Keratinocyte (primary cell): Measurements from ENCODE around the gene OTOG. TPM values are rescaled to one million over a fixed set of nuclear protein-coding genes. Genes with fewer than 3 reads are reported as not detected.

Experiments used
- DNase-seq: peaks from one replicate; pipeline ENCODE4 v3.0.0-alpha.2; 2011; ENCODE audit warnings: low read depth, missing footprints, low spot score
- FAIRE-seq: peaks from 2 replicates; lab custom pipeline; 2011; peaks lifted over from hg19 to GRCh38; lab: Jason Lieb, UNC
- H2AFZ ChIP-seq: 2 replicates; pipeline ENCODE4 v1.6.0; 2012; ENCODE audit warnings: low read length, control low read depth, inconsistent platforms; ENCODE audit not compliant: control insufficient read depth
- H3K27ac ChIP-seq: 2 replicates; pipeline ENCODE4 v1.5.1; 2011; ENCODE audit warnings: low read length; ENCODE audit not compliant: control insufficient read depth, insufficient read depth
- H3K27me3 ChIP-seq: 3 replicates; pipeline ENCODE4 v1.6.0; 2011; ENCODE audit warnings: low read length; ENCODE audit not compliant: control insufficient read depth, insufficient read depth; ENCODE audit errors: extremely low read depth
- H3K36me3 ChIP-seq, 2 experiments: 2 replicates in 1 of 2; 3 replicates in 1 of 2; pipeline ENCODE4 v1.5.1; 2011; ENCODE audit warnings: low read length in 2 of 2, mild to moderate bottlenecking in 1 of 2; ENCODE audit not compliant: control insufficient read depth in 2 of 2, insufficient read depth in 2 of 2; ENCODE audit errors: extremely low read depth in 1 of 2
- H3K4me1 ChIP-seq: 3 replicates; pipeline ENCODE4 v1.5.1; 2011; ENCODE audit warnings: low read length; ENCODE audit not compliant: control insufficient read depth, insufficient read depth; ENCODE audit errors: extremely low read depth
- H3K4me2 ChIP-seq: 3 replicates; pipeline ENCODE4 v1.6.0; 2011; ENCODE audit warnings: low read depth, low read length; ENCODE audit not compliant: control insufficient read depth, insufficient read depth; ENCODE audit errors: extremely low read depth
- H3K4me3 ChIP-seq, 3 experiments: fragments of 200-600 bp in 1 of 3; sonication (generic) in 1 of 3; 2 replicates in 2 of 3; 3 replicates in 1 of 3; pipeline ENCODE4 v1.5.1; 2011 to 2016; ENCODE audit warnings: low read length in 3 of 3, mild to moderate bottlenecking in 3 of 3, control low read depth in 2 of 3, inconsistent platforms in 1 of 3, low read depth in 1 of 3, mixed read lengths in 1 of 3, mixed run types in 1 of 3, moderate library complexity in 1 of 3; ENCODE audit not compliant: control insufficient read depth in 2 of 3, insufficient read depth in 2 of 3; ENCODE audit errors: extremely low read depth in 1 of 3
- H3K79me2 ChIP-seq: 2 replicates; pipeline ENCODE4 v1.6.0; 2012; ENCODE audit warnings: low read length; ENCODE audit not compliant: control insufficient read depth, insufficient read depth
- H3K9ac ChIP-seq: 3 replicates; pipeline ENCODE4 v1.6.0; 2011; ENCODE audit warnings: low read length; ENCODE audit not compliant: control insufficient read depth, insufficient read depth; ENCODE audit errors: extremely low read depth
- H3K9me1 ChIP-seq: 3 replicates; pipeline ENCODE4 v1.6.0; 2011; ENCODE audit warnings: low read length; ENCODE audit not compliant: control insufficient read depth, insufficient read depth; ENCODE audit errors: extremely low read depth
- H3K9me3 ChIP-seq: 2 replicates; pipeline ENCODE4 v1.5.1; 2012; ENCODE audit warnings: low read depth, low read length; ENCODE audit not compliant: control insufficient read depth
- H4K20me1 ChIP-seq: 3 replicates; pipeline ENCODE4 v1.6.0; 2011; ENCODE audit warnings: low read length; ENCODE audit not compliant: control insufficient read depth, insufficient read depth; ENCODE audit errors: extremely low read depth
- EZH2 ChIP-seq: IDR thresholded peaks from one replicate; pipeline ENCODE4 v1.6.1; 2012; ENCODE audit warnings: inconsistent platforms, mild to moderate bottlenecking, low read length, moderate library complexity
- dilution Hi-C: fragments of 300-500 bp; cut with MboI; formaldehyde crosslinking; loops from one replicate; pipeline ENCODE4 v1.7.0; 2020; ENCODE audit warnings: low sequenced_read_pairs; ENCODE audit not compliant: extremely low pct_ligation_motif_present
- polyA plus RNA-seq, 5 experiments: library from polyadenylated mRNA; depleted of rRNA in 3 of 5; stranded (reverse) in 3 of 5; stranded (forward) in 1 of 5; unstranded in 1 of 5; fragments of >200 nt; gene quantifications; 1 replicate in 1 of 5; 2 replicates in 3 of 5; 3 replicates in 1 of 5; pipeline versions ENCODE4 v1.2.1 to v1.2.3, GENCODE V29; 2011 to 2012; ENCODE audit warnings: missing spikeins in 2 of 5, low read depth in 1 of 5, low replicate concordance in 1 of 5
- TF ChIP-seq, protein P1 (sequence below), 3 experiments: IDR thresholded peaks in 1 of 3; conservative IDR thresholded peaks in 1 of 3; optimal IDR thresholded peaks in 1 of 3; 2 replicates in 2 of 3; 3 replicates in 1 of 3; pipeline versions ENCODE3 to v1.5.1; 2011; ENCODE audit warnings: low read length in 3 of 3, mild to moderate bottlenecking in 3 of 3, moderate library complexity in 2 of 3, control low read depth in 1 of 3, inconsistent platforms in 1 of 3; ENCODE audit not compliant: insufficient read depth in 2 of 3; ENCODE audit errors: extremely low read depth in 1 of 3

Gene OTOG
- polyA plus RNA-seq, 1 donor (not counting 4 experiments of a cell fraction or from before 2014, with no cell fraction given), result not detected

GRCh38 chr11:17533778-17534415, 13.2 kb upstream of the OTOG start:
- TF ChIP-seq EZH2, result no peak
- TF ChIP-seq, protein P1, sequence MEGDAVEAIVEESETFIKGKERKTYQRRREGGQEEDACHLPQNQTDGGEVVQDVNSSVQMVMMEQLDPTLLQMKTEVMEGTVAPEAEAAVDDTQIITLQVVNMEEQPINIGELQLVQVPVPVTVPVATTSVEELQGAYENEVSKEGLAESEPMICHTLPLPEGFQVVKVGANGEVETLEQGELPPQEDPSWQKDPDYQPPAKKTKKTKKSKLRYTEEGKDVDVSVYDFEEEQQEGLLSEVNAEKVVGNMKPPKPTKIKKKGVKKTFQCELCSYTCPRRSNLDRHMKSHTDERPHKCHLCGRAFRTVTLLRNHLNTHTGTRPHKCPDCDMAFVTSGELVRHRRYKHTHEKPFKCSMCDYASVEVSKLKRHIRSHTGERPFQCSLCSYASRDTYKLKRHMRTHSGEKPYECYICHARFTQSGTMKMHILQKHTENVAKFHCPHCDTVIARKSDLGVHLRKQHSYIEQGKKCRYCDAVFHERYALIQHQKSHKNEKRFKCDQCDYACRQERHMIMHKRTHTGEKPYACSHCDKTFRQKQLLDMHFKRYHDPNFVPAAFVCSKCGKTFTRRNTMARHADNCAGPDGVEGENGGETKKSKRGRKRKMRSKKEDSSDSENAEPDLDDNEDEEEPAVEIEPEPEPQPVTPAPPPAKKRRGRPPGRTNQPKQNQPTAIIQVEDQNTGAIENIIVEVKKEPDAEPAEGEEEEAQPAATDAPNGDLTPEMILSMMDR (optimal IDR thresholded peaks at IDR 0.05 in 1 of 3, IDR thresholded peaks at IDR 0.05 in 1 of 3, conservative IDR thresholded peaks at IDR 0.05 in 1 of 3; ENCODE audit: extremely low read depth in 1 of 3, insufficient read depth in 2 of 3, low read length in 3 of 3), result no peak
- dilution Hi-C loops, result no loop called here
- Histone ChIP-seq H3K9me1 (no peaks in the 10 kb centered on the region), H2AFZ (no peak overlapping the region), H3K4me1 (no peaks in the 10 kb centered on the region), H3K36me3 (no peaks in the 10 kb centered on the region), H3K27ac (no peak overlapping the region), H3K4me2 (no peak overlapping the region), H3K9me3 (no peaks in the 10 kb centered on the region), H3K79me2 (no peaks in the 10 kb centered on the region), H4K20me1 (no peaks in the 10 kb centered on the region), H3K9ac (no peak overlapping the region), H3K4me3 (no peak overlapping the region), H3K27me3 (peaks cover 7% of the 10 kb centered on the region)
- DNase-seq (no peak), FAIRE-seq (no peak)

- no peaks in the 10 kb centered on the region for H3K9me1 ChIP-seq
- no peak overlapping the region for H3K4me3 ChIP-seq
- dilution Hi-C loops, result no loop called here
- no peaks in the 10 kb centered on the region for H3K9me3 ChIP-seq
- H3K36me3 ChIP-seq, result no peaks in the 10 kb centered on the region
- no peaks in the 10 kb centered on the region for H3K27me3 ChIP-seq
- FAIRE-seq (no peak), DNase-seq (no peak)
- no peak overlapping the region for H3K27ac ChIP-seq
- no peak for TF ChIP-seq EZH2
- TF ChIP-seq, protein P1 (optimal IDR thresholded peaks at IDR 0.05 in 1 of 3, IDR thresholded peaks at IDR 0.05 in 1 of 3, conservative IDR thresholded peaks at IDR 0.05 in 1 of 3; ENCODE audit: extremely low read depth in 1 of 3, insufficient read depth in 2 of 3, low read length in 3 of 3), result no peak
- no peaks in the 10 kb centered on the region for H3K4me1 ChIP-seq
- no peak overlapping the region for H3K4me2 ChIP-seq
- H3K79me2 ChIP-seq, result no peaks in the 10 kb centered on the region
- no peak overlapping the region for H2AFZ ChIP-seq
- H4K20me1 ChIP-seq, result no peaks in the 10 kb centered on the region
- H3K9ac ChIP-seq, result no peak overlapping the region
Observed at GRCh38 chr11:17535488-17535887, 11.6 kb upstream of the OTOG start.
